Motor neuron (in vitro differentiated cells): ENCODE results near the gene RTP1. TPM values are rescaled to one million over a fixed set of nuclear protein-coding genes. Genes with fewer than 3 reads are reported as not detected.
"Not testable (repeated sequence)": the region's sequence is repeated elsewhere in the genome, so short reads cannot be mapped to it uniquely, and the experiment has no call there.

Experiments
- ATAC-seq, 8 experiments: fragments of 200-7000 bp; cut with Tn5 transposase; replicated peaks in 6 of 8; 2 replicates each; pipeline ENCODE4 v1.8.0; 2021; ENCODE audit warnings: mild to moderate bottlenecking in 8 of 8, moderate library complexity in 8 of 8
- H3K27ac ChIP-seq, 2 donors: fragments of 250-450 bp; sonication (Bioruptor Pico); 2 replicates each; pipeline ENCODE4 v1.9.0; 2021; ENCODE audit warnings: antibody characterized with exemption in 2 of 2, mild to moderate bottlenecking in 2 of 2, moderate library complexity in 1 of 2
- H3K4me1 ChIP-seq, 2 donors: fragments of 250-450 bp; sonication (Bioruptor Pico); replicated peaks in 1 of 2; 2 replicates each; pipeline ENCODE4 v1.6.1; 2021; ENCODE audit warnings: antibody characterized with exemption in 2 of 2, mild to moderate bottlenecking in 2 of 2, moderate library complexity in 1 of 2
- H3K4me3 ChIP-seq, 5 donors: fragments of 250-450 bp; sonication (Bioruptor Pico); 2 replicates each; pipeline ENCODE4 v1.9.0; 2021; ENCODE audit warnings: antibody characterized with exemption in 5 of 5, mild to moderate bottlenecking in 5 of 5, moderate library complexity in 4 of 5
- WGBS, 10 experiments: fragments of 450-650 bp; shearing (Covaris generic); methylation state at CpG; one replicate each; pipeline ENCODE4 v1.0.0; 2022; 5-methylcytosine and 5-hydroxymethylcytosine counted together
- in situ Hi-C, 9 experiments: fragments of 400-800 bp; cut with MboI; loops; one replicate each; pipeline ENCODE4 v1.15.0; 2021; ENCODE audit warnings: low sequenced_read_pairs in 9 of 9, low pct_unique_long_range_greater_than_20kb in 2 of 9; ENCODE audit not compliant: unreplicated experiment in 9 of 9
- total RNA-seq, 8 experiments: library from RNA; unstranded; fragments of 300-600 nt; gene quantifications; 2 replicates each; pipeline versions ENCODE4 v1.2.3 to v1.2.4, GENCODE V29; 2022

RTP1 gene
- 1 to 10 TPM in 1 of 8 experiments, under 1 TPM in 6, not detected in 1; 0.15 to 1.1 (median 0.42) TPM for total RNA-seq

GRCh38 chr3:187197335-187197649 lies at the start of gene RTP1:
Gene RTP1 (plus strand): TSS chr3:187197486. CDS start chr3:187197516, 30 bp downstream.
- H3K27ac ChIP-seq, result peak within 1 kb of the TSS in 1 of 2 donors; percentile 11
- in situ Hi-C loops, result no loop called here
- H3K4me3 ChIP-seq, result peak within 1 kb of the TSS in 1 of 5 donors; percentile 2
- H3K4me1 ChIP-seq, result peaks cover 10 to 20% of the 10 kb centered on the region in 2 donors
- WGBS, 10 experiments, result 13 to 100% (median 59%) methylated on average over 1 to 3 of the region's 8 CpGs; no CpG with 5 or more reads in 4 of the 10 experiments
- peak in 5 of 8 experiments; percentile 83 to 94 (median 91) for ATAC-seq

- Histone ChIP-seq H3K27ac (no peak overlapping the region), H3K4me3 (no peak overlapping the region), H3K4me1 (no peaks in the 10 kb centered on the region)
- no peak for ATAC-seq
- in situ Hi-C loops, result loop anchor here in 8 of 9 experiments (25.0 kb wide), 3 partner anchors 288 to 1163 kb away; partner anchors contain the start of gene ADIPOQ (in 6 of the 8)
- WGBS, 10 experiments, result 80 to 100% (median 90%) methylated on average over 1 to 3 of the region's 7 CpGs; no CpG with 5 or more reads in 5 of the 10 experiments
Measured at GRCh38 chr3:187150186-187150585, 47.1 kb upstream of the RTP1 start.

GRCh38 chr3:187150599-187150998 lies 46.7 kb upstream of the RTP1 start:
- WGBS, 10 experiments, result 0 to 83% (median 82%) methylated on average over 1 to 2 of the region's 2 CpGs; no CpG with 5 or more reads in 6 of the 10 experiments
- Histone ChIP-seq H3K27ac (no peak overlapping the region), H3K4me3 (no peak overlapping the region), H3K4me1 (no peaks in the 10 kb centered on the region)
- no peak for ATAC-seq
- in situ Hi-C loops, result loop anchor here in 8 of 9 experiments (25.0 kb wide), 3 partner anchors 288 to 1163 kb away; partner anchors contain the start of gene ADIPOQ (in 6 of the 8)

GRCh38 chr3:187161556-187161955 lies 35.7 kb upstream of the RTP1 start:
- in situ Hi-C loops, result loop anchor here (10.0 to 25.0 kb wide), 4 partner anchors 299 to 1174 kb away; partner anchors contain the start of gene ADIPOQ (in 7 of the 9)

GRCh38 chr3:187162265-187162953 lies 34.9 kb upstream of the RTP1 start:
- Histone ChIP-seq H3K27ac (no peak overlapping the region), H3K4me3 (no peak overlapping the region), H3K4me1 (no peaks in the 10 kb centered on the region)
- ATAC-seq, result peak in 3 of 8 experiments; percentile 47 to 98 (median 97)
- in situ Hi-C loops, result loop anchor here (10.0 to 25.0 kb wide), 4 partner anchors 300 to 1175 kb away; partner anchors contain the start of gene ADIPOQ (in 7 of the 9)
- 31 to 73% (median 43%) methylated on average over 1 to 4 of the region's 6 CpGs for WGBS, 10 experiments

More at GRCh38 chr3:187161556-187161955, 35.7 kb upstream of the RTP1 start:
- no peak overlapping the region for H3K4me3 ChIP-seq
- no peaks in the 10 kb centered on the region for H3K4me1 ChIP-seq
- ATAC-seq, result no peak
- H3K27ac ChIP-seq, result no peak overlapping the region

- Histone ChIP-seq H3K4me1 (no peaks in the 10 kb centered on the region), H3K4me3 (no peak overlapping the region), H3K27ac (no peak overlapping the region)
- in situ Hi-C loops, result loop anchor here (10.0 to 25.0 kb wide), 4 partner anchors 303 to 1178 kb away; partner anchors contain the start of gene ADIPOQ (in 7 of the 9)
- WGBS, 10 experiments, result 0 to 14% (median 0%) methylated on average over 1 to 3 of the region's 3 CpGs; no CpG with 5 or more reads in 2 of the 10 experiments
- ATAC-seq, result peak in 3 of 8 experiments; percentile 13 to 69 (median 15)
Measured at GRCh38 chr3:187165144-187165543, 32.1 kb upstream of the RTP1 start.

GRCh38 chr3:187166750-187167149 lies 30.5 kb upstream of the RTP1 start:
- 63 to 90% (median 80%) methylated on average over 1 to 7 of the region's 8 CpGs; no CpG with 5 or more reads in 2 of the 10 experiments for WGBS, 10 experiments
- ATAC-seq, result no peak
- H3K4me3 ChIP-seq, result no peak overlapping the region
- no peak overlapping the region for H3K27ac ChIP-seq
- in situ Hi-C loops, result loop anchor here (10.0 to 25.0 kb wide), 4 partner anchors 304 to 1179 kb away; partner anchors contain the start of gene ADIPOQ (in 7 of the 9)
- no peaks in the 10 kb centered on the region for H3K4me1 ChIP-seq

GRCh38 chr3:187167777-187168176 lies 29.5 kb upstream of the RTP1 start:
- in situ Hi-C loops, result loop anchor here (10.0 to 25.0 kb wide), 4 partner anchors 305 to 1180 kb away; partner anchors contain the start of gene ADIPOQ (in 7 of the 9)
- 23 to 100% (median 80%) methylated on average over 1 to 5 of the region's 5 CpGs; no CpG with 5 or more reads in 1 of the 10 experiments for WGBS, 10 experiments

GRCh38 chr3:187169231-187169960 lies 27.9 kb upstream of the RTP1 start:
- Histone ChIP-seq H3K4me1 (no peaks in the 10 kb centered on the region), H3K27ac (no peak overlapping the region), H3K4me3 (no peak overlapping the region)
- no peak for ATAC-seq
- WGBS, 10 experiments, result 70 to 94% (median 89%) methylated on average over 2 of the region's 2 CpGs; no CpG with 5 or more reads in 4 of the 10 experiments
- in situ Hi-C loops, result loop anchor here (10.0 to 25.0 kb wide), 4 partner anchors 307 to 1182 kb away; partner anchors contain the start of gene ADIPOQ (in 7 of the 9)

More at GRCh38 chr3:187167777-187168176, 29.5 kb upstream of the RTP1 start:
- Histone ChIP-seq H3K4me3 (no peak overlapping the region), H3K27ac (no peak overlapping the region), H3K4me1 (no peaks in the 10 kb centered on the region)
- no peak for ATAC-seq

- not testable (repeated sequence) for H3K4me3 ChIP-seq, ATAC-seq, H3K27ac ChIP-seq, H3K4me1 ChIP-seq
- in situ Hi-C loops, result loop anchor here in 8 of 9 experiments (25.0 kb wide), 3 partner anchors 309 to 1184 kb away; partner anchors contain the start of gene ADIPOQ (in 6 of the 8)
- 82 to 100% (median 92%) methylated on average over 2 to 5 of the region's 5 CpGs; no CpG with 5 or more reads in 1 of the 10 experiments for WGBS, 10 experiments
Measured at GRCh38 chr3:187170911-187171310, 26.4 kb upstream of the RTP1 start.

- no peak for ATAC-seq
- no peak overlapping the region for H3K27ac ChIP-seq
- 40 to 100% (median 93%) methylated on average over 1 to 2 of the region's 2 CpGs; no CpG with 5 or more reads in 4 of the 10 experiments for WGBS, 10 experiments
- in situ Hi-C loops, result loop anchor here in 8 of 9 experiments (25.0 kb wide), 3 partner anchors 311 to 1186 kb away; partner anchors contain the start of gene ADIPOQ (in 6 of the 8)
- H3K4me3 ChIP-seq, result no peak overlapping the region
- H3K4me1 ChIP-seq, result no peaks in the 10 kb centered on the region
Measured at GRCh38 chr3:187172929-187173328, 24.4 kb upstream of the RTP1 start.

- in situ Hi-C loops, result no loop called here
- no peak overlapping the region for H3K27ac ChIP-seq
- WGBS, 10 experiments, result 84 to 100% (median 97%) methylated on average over 2 to 7 of the region's 7 CpGs; no CpG with 5 or more reads in 1 of the 10 experiments
- ATAC-seq, result no peak
- H3K4me1 ChIP-seq, result no peaks in the 10 kb centered on the region
- no peak overlapping the region for H3K4me3 ChIP-seq
Measured at GRCh38 chr3:187181454-187182170, 15.7 kb upstream of the RTP1 start.
